SK-N-MC (cell line): ENCODE data around the gene NKD1.

ENCODE experiments used
- EZH2 ChIP-seq: fragments of 200-600 bp; sonication (generic); IDR thresholded peaks from one replicate; pipeline ENCODE4 v1.6.1; 2017; ENCODE audit warnings: antibody characterized with exemption
- POLR2AphosphoS5 ChIP-seq: IDR thresholded peaks from 2 replicates; pipeline ENCODE4 v1.6.1; 2012; ENCODE audit warnings: mild to moderate bottlenecking, low read depth, low read length, borderline replicate concordance

DNA sequence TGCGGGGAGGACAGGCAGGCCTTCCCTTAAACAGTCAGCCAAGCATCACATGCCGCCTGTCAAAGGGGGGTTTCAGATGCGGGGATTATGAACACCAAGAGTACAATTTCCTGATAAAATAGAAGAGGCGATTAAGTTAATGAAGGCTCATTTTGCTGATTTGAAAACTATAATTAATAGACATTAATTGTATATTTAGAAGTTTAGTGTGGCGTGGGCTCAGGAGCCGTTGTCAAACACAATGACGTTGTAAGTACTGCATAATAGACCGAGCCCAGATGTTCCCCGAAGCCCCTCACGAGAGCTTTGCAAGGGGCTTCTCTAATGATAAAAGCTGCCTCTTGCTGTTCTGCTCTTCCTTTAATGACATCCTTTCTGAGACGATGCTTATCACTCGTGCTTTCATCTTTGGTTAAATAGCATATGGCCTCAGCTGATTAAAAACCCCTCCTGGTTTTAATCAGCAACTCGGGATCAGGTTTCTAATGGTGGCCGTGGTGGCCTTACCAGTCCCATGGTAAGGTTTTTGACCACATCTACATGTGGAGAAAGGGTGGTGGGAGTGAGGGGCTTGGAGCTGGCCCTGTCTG lies 104.7 kb downstream of the NKD1 start:
- TF ChIP-seq POLR2AphosphoS5 (no peak), EZH2 (no peak)
